Esophagus muscularis mucosa (tissue), 4 donors: ENCODE measurements around the gene AP1S3.

Experiments used
- CTCF ChIP-seq, 3 experiments: fragments of 200-600 bp in 2 of 3; fragments of 450-650 bp in 1 of 3; sonication (generic) in 2 of 3; IDR thresholded peaks; one replicate each; pipeline ENCODE4 v1.5.1; 2017 to 2019; ENCODE audit warnings: antibody characterized with exemption in 3 of 3, mild to moderate bottlenecking in 2 of 3, moderate library complexity in 1 of 3
- EP300 ChIP-seq: sonication (generic); formaldehyde crosslinking; IDR thresholded peaks from one replicate; pipeline ENCODE4 v1.6.1; 2017; ENCODE audit warnings: antibody characterized with exemption
- POLR2A ChIP-seq: fragments of 450-650 bp; IDR thresholded peaks from one replicate; pipeline ENCODE4 v1.6.1; 2017; ENCODE audit warnings: antibody characterized with exemption, moderate library complexity, mild to moderate bottlenecking, low read depth
- POLR2AphosphoS5 ChIP-seq, 2 donors: sonication (generic); formaldehyde crosslinking; IDR thresholded peaks; one replicate each; pipeline ENCODE4 v1.6.1; 2017; ENCODE audit warnings: antibody characterized with exemption in 2 of 2

- no peak for TF ChIP-seq CTCF (IDR thresholded peaks at IDR 0.05)
- no peak for TF ChIP-seq POLR2A
- no peak for TF ChIP-seq POLR2AphosphoS5 (IDR thresholded peaks at IDR 0.05)
- TF ChIP-seq EP300 = no peak
Measured at GRCh38 chr2:223720367-223720766, 117.0 kb downstream of the AP1S3 start.
